Natural killer cell (primary cell): ENCODE data around the gene BORCS5. TPM values are rescaled to one million over a fixed set of nuclear protein-coding genes. Genes with fewer than 3 reads are reported as not detected.
"Not testable (repeated sequence)": the region's sequence is repeated elsewhere in the genome, so short reads cannot be mapped to it uniquely, and the experiment has no call there.

Experiments
- ATAC-seq, 3 donors: fragments of 150-1000 bp in 2 of 3; fragments of 200-7000 bp in 1 of 3; cut with Tn5 transposase; 1 replicate in 1 of 3; 2 replicates in 2 of 3; pipeline ENCODE4 v1.10.0; 2021; ENCODE audit warnings: mild to moderate bottlenecking in 2 of 3, moderate library complexity in 2 of 3
- DNase-seq, 2 donors: peaks; one replicate each; pipeline versions ENCODE4 v3.0.0 to v3.0.0-alpha.2; 2013 to 2021; ENCODE audit warnings: mixed read lengths in 1 of 2
- H3K27ac ChIP-seq: one replicate; pipeline ENCODE4 v1.5.1; 2013; ENCODE audit warnings: mild to moderate bottlenecking, low read length
- H3K27me3 ChIP-seq: one replicate; pipeline ENCODE4 v1.6.1; 2013; ENCODE audit warnings: low read length; ENCODE audit not compliant: control insufficient read depth, insufficient read depth
- H3K36me3 ChIP-seq: one replicate; pipeline ENCODE4 v1.6.1; 2013; ENCODE audit warnings: low read length; ENCODE audit not compliant: control insufficient read depth, insufficient read depth
- H3K4me1 ChIP-seq: one replicate; pipeline ENCODE4 v1.6.1; 2013; ENCODE audit warnings: low read length; ENCODE audit not compliant: control insufficient read depth, insufficient read depth
- H3K4me3 ChIP-seq: one replicate; pipeline ENCODE4 v1.5.1; 2013; ENCODE audit warnings: low read length
- H3K9me3 ChIP-seq: one replicate; pipeline ENCODE4 v1.6.1; 2013; ENCODE audit warnings: low read length; ENCODE audit not compliant: control insufficient read depth, insufficient read depth
- H3K27ac Mint-ChIP-seq, 2 donors: one replicate each; pipeline ENCODE4 v1.8.0; 2022; ENCODE audit warnings: mild to moderate bottlenecking in 2 of 2, mixed read lengths in 2 of 2, moderate library complexity in 1 of 2
- H3K27me3 Mint-ChIP-seq, 2 donors: one replicate each; pipeline ENCODE4 v1.8.0; 2022; ENCODE audit warnings: low read depth in 2 of 2, mixed read lengths in 2 of 2
- H3K36me3 Mint-ChIP-seq: one replicate; pipeline ENCODE4 v1.8.0; 2022; ENCODE audit warnings: mixed read lengths
- H3K4me1 Mint-ChIP-seq, 2 donors: one replicate each; pipeline ENCODE4 v1.8.0; 2022; ENCODE audit warnings: mixed read lengths in 2 of 2
- H3K4me3 Mint-ChIP-seq: one replicate; pipeline ENCODE4 v1.8.0; 2022; ENCODE audit warnings: mild to moderate bottlenecking, moderate library complexity, mixed read lengths
- H3K9me3 Mint-ChIP-seq, 2 donors: one replicate each; pipeline ENCODE4 v1.8.0; 2022; ENCODE audit warnings: mixed read lengths in 2 of 2
- CTCF ChIP-seq: fragments of 200-600 bp; IDR thresholded peaks from one replicate; pipeline ENCODE4 v1.8.0; 2022; ENCODE audit warnings: antibody characterized with exemption
- WGBS: methylation state at CpG from one replicate; pipeline ENCODE4 v1.1.7; 2013; ENCODE audit warnings: missing lambda C conversion rate; ENCODE audit not compliant: insufficient coverage; 5-methylcytosine and 5-hydroxymethylcytosine counted together
- intact Hi-C: fragments of 100-400 bp; cut with micrococcal nuclease; formaldehyde crosslinking; loops from one replicate; pipeline ENCODE4 v1.14.2; 2022
- total RNA-seq, 4 donors: library from RNA; stranded (reverse); fragments of 120-200 nt in 1 of 4; gene quantifications; one replicate each; pipeline versions ENCODE4 v1.2.3 to v1.2.4, GENCODE V29; 2013 to 2022

Gene BORCS5
- total RNA-seq, 3 donors from 2014 or later (not counting 1 experiment from before 2014, with no cell fraction given), result 28.5 to 32.8 (median 29.2) TPM

DNA sequence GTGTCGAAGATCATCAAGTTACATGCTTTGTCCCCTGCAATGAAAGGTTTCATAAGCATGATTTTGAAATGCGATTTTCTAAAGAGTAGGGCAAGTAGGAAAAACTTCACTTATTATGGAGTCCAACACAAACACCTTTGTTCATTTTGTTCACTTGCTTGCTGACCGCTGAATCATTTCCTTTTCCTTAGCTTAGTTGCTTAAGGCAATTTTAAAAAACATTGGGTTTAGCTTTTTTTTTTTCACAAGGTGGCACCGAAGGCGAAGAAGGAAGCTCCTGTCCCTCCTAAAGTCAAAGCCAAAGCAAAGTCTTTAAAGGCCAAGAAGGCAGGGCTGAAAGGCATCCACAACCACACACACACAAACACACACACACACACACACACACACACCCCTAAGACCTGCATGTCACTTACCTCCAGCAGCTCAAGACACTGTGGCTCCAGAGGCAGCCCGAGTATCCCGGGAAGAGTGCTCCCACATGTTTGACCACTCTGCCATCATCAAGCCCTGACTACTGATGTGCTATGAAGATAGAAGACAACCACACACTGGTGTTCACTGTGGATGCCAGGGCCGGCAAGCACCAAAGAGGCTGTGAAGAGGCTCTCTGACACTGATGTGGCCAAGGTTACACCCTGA is 18.2 kb upstream of the BORCS5 start:
- no peak for TF ChIP-seq CTCF
- Histone ChIP-seq H3K9me3 (no peaks in the 10 kb centered on the region), H3K36me3 (no peaks in the 10 kb centered on the region), H3K27me3 (no peaks in the 10 kb centered on the region), H3K4me1 (peaks cover 11% of the 10 kb centered on the region), H3K27ac (no peak overlapping the region), H3K4me3 (no peak overlapping the region)
- Mint-ChIP-seq H3K9me3 (no peaks in the 10 kb centered on the region), H3K36me3 (no peaks in the 10 kb centered on the region), H3K27me3 (peaks cover 7 to 18% of the 10 kb centered on the region in 2 donors), H3K27ac (no peak overlapping the region), H3K4me3 (no peak overlapping the region), H3K4me1 (peaks cover 18 to 23% of the 10 kb centered on the region in 2 donors)
- DNase-seq, result no peak
- no peak for ATAC-seq
- intact Hi-C loops, result loop anchor here (10.0 kb wide), 1 partner anchor 254 kb away; no protein-coding TSS in a partner anchor
- whole genome bisulfite sequencing, result 55% methylated on average over 7 of the region's 8 CpGs

DNA sequence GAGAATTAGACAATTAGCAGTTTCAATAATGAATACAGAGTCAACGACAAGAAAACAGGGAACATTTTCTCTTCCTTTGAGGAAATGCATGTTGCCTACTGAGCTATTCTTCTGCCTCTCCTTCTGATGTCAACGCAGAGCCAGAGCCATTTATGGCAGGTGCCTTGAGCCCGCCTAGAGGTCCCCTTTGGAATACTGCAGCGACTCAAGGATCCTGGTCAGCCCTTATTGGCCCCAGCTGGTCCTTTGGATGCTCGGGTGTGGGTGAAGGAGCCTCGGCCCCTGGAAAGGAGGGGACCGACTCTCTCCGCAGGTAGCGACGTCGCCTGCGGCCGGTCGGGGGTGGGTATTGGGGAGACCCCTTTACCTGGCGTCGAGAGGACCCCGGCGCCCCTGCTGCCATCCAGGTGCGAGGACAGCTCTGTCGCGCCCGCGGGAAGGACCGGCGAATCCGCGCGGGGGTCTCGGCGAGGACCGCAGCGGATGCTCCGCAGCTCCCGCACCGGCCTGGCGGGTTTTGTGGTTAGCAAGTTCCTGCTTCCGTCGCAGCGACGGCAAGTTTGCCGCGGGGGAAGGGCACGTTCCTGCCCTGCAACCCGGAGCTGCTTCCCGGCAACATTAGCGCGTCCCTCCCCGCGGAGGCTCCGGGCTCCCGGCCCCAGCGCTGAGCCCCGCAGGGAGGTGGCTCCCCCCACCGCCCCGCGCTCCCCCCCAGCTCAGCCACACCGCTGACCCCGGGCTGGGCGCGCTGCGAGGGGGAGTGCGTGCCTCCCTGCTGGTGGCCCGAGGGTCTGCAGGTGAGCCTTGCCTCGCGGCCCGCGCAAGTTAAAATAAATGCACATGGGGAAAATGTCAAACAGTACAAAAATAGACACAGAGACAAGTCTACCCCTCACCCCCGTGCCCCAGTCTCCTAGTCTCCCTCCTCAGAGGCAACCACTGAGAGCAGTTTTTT is 6.9 kb upstream of the BORCS5 start, which contains the start of gene MANSC1:
TSS of gene MANSC1 (minus strand) at position 532 of the 955 bp plus-strand sequence. CDS start 6,928 bp downstream, outside the sequence.
- H3K36me3 ChIP-seq, result no peaks in the 10 kb centered on the region
- no peaks in the 10 kb centered on the region for H3K9me3 ChIP-seq
- peak within 1 kb of the TSS; percentile 51 for H3K4me3 ChIP-seq
- H3K4me1 ChIP-seq, result peaks cover 9% of the 10 kb centered on the region
- H3K27me3 Mint-ChIP-seq, result no peaks in the 10 kb centered on the region
- H3K4me3 Mint-ChIP-seq, result peak within 1 kb of the TSS; percentile 77
- peak within 1 kb of the TSS in 1 of 2 donors; percentile 70 for H3K27ac Mint-ChIP-seq
- DNase-seq (peak; percentile 39 to 75), ATAC-seq (peak; percentile 44 to 80 (median 78))
- peak within 1 kb of the TSS; percentile 19 for H3K27ac ChIP-seq
- H3K4me1 Mint-ChIP-seq, result peaks cover 8 to 19% of the 10 kb centered on the region in 2 donors
- peak; percentile 38 for TF ChIP-seq CTCF
- no peaks in the 10 kb centered on the region for H3K9me3 Mint-ChIP-seq
- H3K36me3 Mint-ChIP-seq, result no peaks in the 10 kb centered on the region
- intact Hi-C loops, result loop anchor here (10.0 kb wide), 1 partner anchor 655 kb away; the partner anchor contains the start of gene HEBP1
- no peaks in the 10 kb centered on the region for H3K27me3 ChIP-seq
- WGBS, result 2% methylated on average over 67 of the region's 68 CpGs

GRCh38 chr12:12350868-12351463 is 5.9 kb upstream of the BORCS5 start:
- Histone ChIP-seq H3K27ac (no peak overlapping the region), H3K4me3 (no peak overlapping the region), H3K9me3 (no peaks in the 10 kb centered on the region), H3K4me1 (peaks cover 9% of the 10 kb centered on the region), H3K27me3 (no peaks in the 10 kb centered on the region), H3K36me3 (no peaks in the 10 kb centered on the region)
- no peak for TF ChIP-seq CTCF
- intact Hi-C loops, result loop anchor here (10.0 kb wide), 1 partner anchor 654 kb away; the partner anchor contains the start of gene HEBP1
- H3K9me3 Mint-ChIP-seq, result no peaks in the 10 kb centered on the region
- H3K36me3 Mint-ChIP-seq, result no peaks in the 10 kb centered on the region
- WGBS, result 98% methylated on average over 3 of the region's 3 CpGs
- no peak for ATAC-seq
- peaks cover 8 to 19% of the 10 kb centered on the region in 2 donors for H3K4me1 Mint-ChIP-seq
- no peak overlapping the region for H3K27ac Mint-ChIP-seq
- DNase-seq, result no peak
- H3K27me3 Mint-ChIP-seq, result no peaks in the 10 kb centered on the region
- peak overlapping the region; percentile 75 for H3K4me3 Mint-ChIP-seq

DNA sequence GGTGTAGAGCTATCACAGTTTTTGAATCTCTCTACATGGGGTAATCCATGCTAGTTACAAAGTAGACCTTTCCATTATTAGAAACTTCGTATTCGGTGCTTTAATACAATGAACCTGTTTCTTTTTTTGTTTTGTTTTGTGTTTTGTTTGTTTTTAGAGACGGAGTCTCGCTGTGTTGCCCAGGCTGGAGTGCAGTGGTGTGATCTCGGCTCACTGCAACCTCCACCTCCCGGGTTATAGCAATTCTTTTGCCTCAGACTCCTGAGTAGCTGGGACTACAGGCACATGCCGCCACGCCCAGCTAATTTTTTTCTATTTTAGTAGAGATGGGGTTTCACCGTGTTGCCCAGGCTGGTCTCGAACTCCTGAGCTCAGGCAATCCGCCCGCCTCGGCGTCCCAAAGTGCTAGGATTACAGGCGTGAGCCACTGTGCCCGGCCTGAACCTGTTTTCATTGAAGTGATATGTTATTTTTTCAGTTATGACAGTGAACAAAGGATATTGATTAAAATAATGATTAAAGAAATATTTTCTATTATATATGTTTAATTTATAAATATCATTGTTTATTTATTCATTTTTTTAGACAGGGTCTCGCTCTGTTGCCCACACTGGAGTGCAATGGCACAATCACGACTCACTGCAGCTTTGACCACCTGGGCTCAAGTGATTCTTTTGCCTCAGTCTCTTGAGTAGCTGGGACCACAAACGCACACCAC is 5.3 kb upstream of the BORCS5 start:
- H3K4me3 ChIP-seq, H3K4me3 Mint-ChIP-seq, H3K27ac Mint-ChIP-seq, DNase-seq, H3K9me3 Mint-ChIP-seq, H3K27me3 ChIP-seq, H3K36me3 Mint-ChIP-seq, H3K27ac ChIP-seq, ATAC-seq, H3K9me3 ChIP-seq, H3K36me3 ChIP-seq, H3K27me3 Mint-ChIP-seq: not testable (repeated sequence)
- intact Hi-C loops, result loop anchor here (10.0 kb wide), 1 partner anchor 653 kb away; the partner anchor contains the start of gene HEBP1
- WGBS, result 96% methylated on average over 17 of the region's 19 CpGs
- H3K4me1 Mint-ChIP-seq, result peaks cover 12 to 23% of the 10 kb centered on the region in 2 donors
- H3K4me1 ChIP-seq, result peaks cover 15% of the 10 kb centered on the region
